ENCODE measurements around the gene PITX1.

PITX1 gene

GRCh38 chr5:135027266-135027696 is 6.7 kb downstream of the PITX1 start:
- DNase-seq (ENCODE audit: low read depth) = no peak
- no peak for TF ChIP-seq CTCF (IDR thresholded peaks at IDR 0.05; ENCODE audit: insufficient read depth, low read depth, low read length, missing control alignments)
- H3K4me3 ChIP-seq (ENCODE audit: low read depth, low read length) = no peak overlapping the region

- H3K4me3 ChIP-seq (ENCODE audit: low read depth, low read length) = no peak overlapping the region
- no peak for DNase-seq (ENCODE audit: low read depth)
- TF ChIP-seq CTCF (IDR thresholded peaks at IDR 0.05; ENCODE audit: insufficient read depth, low read depth, low read length, missing control alignments) = no peak
Observed at GRCh38 chr5:135026645-135027265, 7.3 kb downstream of the PITX1 start.

GRCh38 chr5:135025730-135026644 is 8.0 kb downstream of the PITX1 start:
- no peak for TF ChIP-seq CTCF (IDR thresholded peaks at IDR 0.05; ENCODE audit: insufficient read depth, low read depth, low read length, missing control alignments)
- no peak for DNase-seq (ENCODE audit: low read depth)
- no peak overlapping the region for H3K4me3 ChIP-seq (ENCODE audit: low read depth, low read length)

GRCh38 chr5:135024956-135025729 is 8.9 kb downstream of the PITX1 start:
- DNase-seq (ENCODE audit: low read depth) = no peak
- no peak overlapping the region for H3K4me3 ChIP-seq (ENCODE audit: low read depth, low read length)
- TF ChIP-seq CTCF (IDR thresholded peaks at IDR 0.05; ENCODE audit: insufficient read depth, low read depth, low read length, missing control alignments) = no peak

- TF ChIP-seq CTCF (IDR thresholded peaks at IDR 0.05; ENCODE audit: insufficient read depth, low read depth, low read length, missing control alignments) = no peak
- DNase-seq (ENCODE audit: low read depth) = no peak
- no peak overlapping the region for H3K4me3 ChIP-seq (ENCODE audit: low read depth, low read length)
Observed at GRCh38 chr5:135020111-135020895, 13.7 kb downstream of the PITX1 start.

- no peak for DNase-seq (ENCODE audit: low read depth)
- no peak for TF ChIP-seq CTCF (IDR thresholded peaks at IDR 0.05; ENCODE audit: insufficient read depth, low read depth, low read length, missing control alignments)
- no peak overlapping the region for H3K4me3 ChIP-seq (ENCODE audit: low read depth, low read length)
Observed at GRCh38 chr5:135019314-135019713, 14.7 kb downstream of the PITX1 start.
